Activated CD4-positive, alpha-beta T cell treated with anti-CD3 and anti-CD28 coated beads for 36 hours (primary cell): ENCODE results near the gene TNFSF8. TPM values are rescaled to one million over a fixed set of nuclear protein-coding genes. Genes with fewer than 3 reads are reported as not detected.
A peak's percentile ranks its signal among the peaks of the same experiment; 100 is the strongest.

Experiments used
- ATAC-seq: fragments of 200-7000 bp; cut with Tn5 transposase; one replicate; pipeline ENCODE4 v1.10.0; 2021; ENCODE audit warnings: mild to moderate bottlenecking, moderate library complexity
- CTCF ChIA-PET: fragments of 350-600 bp; sonication (Branson Sonifier 250); formaldehyde crosslinking; loops from one replicate; lab custom pipeline; 2021; ENCODE audit warnings: antibody characterized with exemption; lab: Charles Lee
- POLR2A ChIA-PET: fragments of 350-600 bp; sonication (Branson Sonifier 250); formaldehyde crosslinking; loops from one replicate; lab custom pipeline; 2021; ENCODE audit warnings: antibody characterized with exemption, inconsistent platforms; lab: Charles Lee
- DNase-seq: peaks from one replicate; pipeline ENCODE4 v3.0.0-alpha.2; 2020
- H3K27ac Mint-ChIP-seq: one replicate; pipeline ENCODE4 v1.8.0; 2021; ENCODE audit warnings: mixed read lengths
- H3K27me3 Mint-ChIP-seq: one replicate; pipeline ENCODE4 v1.8.0; 2021; ENCODE audit warnings: mixed read lengths
- H3K36me3 Mint-ChIP-seq: one replicate; pipeline ENCODE4 v1.8.0; 2021; ENCODE audit warnings: low read depth, mixed read lengths
- H3K4me1 Mint-ChIP-seq: one replicate; pipeline ENCODE4 v1.8.0; 2021; ENCODE audit warnings: mixed read lengths
- H3K4me3 Mint-ChIP-seq: one replicate; pipeline ENCODE4 v1.8.0; 2021; ENCODE audit warnings: mild to moderate bottlenecking, moderate library complexity, mixed read lengths
- H3K9me3 Mint-ChIP-seq: one replicate; pipeline ENCODE4 v1.8.0; 2021; ENCODE audit warnings: low read depth, mixed read lengths
- intact Hi-C, 2 experiments: fragments of 100-400 bp; cut with DNase I in 1 of 2; cut with micrococcal nuclease in 1 of 2; formaldehyde crosslinking; loops; one replicate each; pipeline versions ENCODE4 v1.14.2 to v1.15.1; 2022 to 2024; cut with DNase I, micrococcal nuclease
- total RNA-seq, 2 experiments: library from RNA; stranded (reverse); gene quantifications; one replicate each; pipeline ENCODE4 v1.2.3, GENCODE V29; 2021

Gene TNFSF8
- total RNA-seq, 2 experiments from 2014 or later, result 42.3 to 48.2 TPM

DNA sequence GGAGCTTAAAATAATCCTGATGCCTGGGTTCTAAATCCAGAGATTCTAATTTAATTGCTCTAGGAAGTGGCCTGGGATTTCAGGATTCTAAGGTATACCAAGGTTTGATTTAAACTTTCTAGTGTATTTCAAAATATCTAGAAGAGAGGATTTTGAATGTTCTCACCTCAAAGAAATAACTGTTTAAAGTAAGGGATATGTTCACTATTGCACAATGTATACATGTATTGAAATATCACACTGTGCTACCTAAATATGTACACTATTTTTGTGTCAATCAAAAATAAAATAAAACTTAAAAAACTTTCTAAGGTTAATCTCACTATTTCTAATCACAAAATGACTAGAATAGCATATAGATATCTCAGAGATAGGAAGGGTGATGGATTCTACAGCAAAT lies 34.0 kb downstream of the TNFSF8 start:
- DNase-seq (no peak), ATAC-seq (no peak)
- ChIA-PET CTCF (interaction anchor here (0.9 to 1.4 kb wide), 3 partner anchors 8 to 118 kb away, joined by 3 to 4 read pairs (median 3); no protein-coding TSS in a partner anchor), POLR2A (interaction anchor here (0.8 to 2.0 kb wide), 2 partner anchors 26 to 93 kb away, joined by 3 to 10 read pairs; no protein-coding TSS in a partner anchor)
- Mint-ChIP-seq H3K27ac (peak overlapping the region; percentile 90), H3K4me3 (no peak overlapping the region), H3K36me3 (peaks cover 29% of the 10 kb centered on the region), H3K27me3 (no peaks in the 10 kb centered on the region), H3K4me1 (peaks cover 7% of the 10 kb centered on the region), H3K9me3 (peaks cover 7% of the 10 kb centered on the region)
- intact Hi-C loops, result loop anchor here (5.0 to 10.0 kb wide), 4 partner anchors 69 to 512 kb away; partner anchors contain the start of gene AKNA (in 1 of the 2)

DNA sequence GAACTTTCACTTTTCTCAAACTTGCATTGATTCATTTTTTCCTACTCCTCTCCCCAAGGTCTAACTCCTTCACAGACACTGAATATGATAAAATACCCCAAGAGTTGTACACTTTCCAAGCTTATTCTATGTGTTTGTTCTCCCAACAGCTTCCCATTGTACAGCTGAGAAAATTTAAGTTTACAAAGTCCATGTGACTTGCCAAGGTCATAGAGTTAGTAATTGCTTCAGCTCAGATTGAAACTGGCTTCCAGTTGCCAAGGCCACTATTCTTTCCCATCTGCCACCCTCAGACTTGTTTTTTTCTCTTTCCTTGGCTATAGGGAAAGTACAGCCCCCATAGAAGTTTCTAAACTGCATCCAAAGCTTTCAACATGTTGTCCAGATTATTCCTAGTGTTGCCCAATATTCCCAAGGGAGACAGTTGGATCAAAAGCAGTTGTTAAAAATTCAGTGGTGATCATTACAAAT lies 34.8 kb downstream of the TNFSF8 start:
- Mint-ChIP-seq H3K27me3 (no peaks in the 10 kb centered on the region), H3K36me3 (peaks cover 27% of the 10 kb centered on the region), H3K4me3 (peak overlapping the region; percentile 2), H3K9me3 (peaks cover 14% of the 10 kb centered on the region), H3K4me1 (peaks cover 15% of the 10 kb centered on the region), H3K27ac (peak overlapping the region; percentile 90)
- ChIA-PET POLR2A (interaction anchor here (0.8 to 2.0 kb wide), 5 partner anchors 13 to 204 kb away, joined by 3 to 15 read pairs (median 3); no protein-coding TSS in a partner anchor), CTCF (interaction anchor here (0.9 to 2.1 kb wide), 8 partner anchors 9 to 242 kb away, joined by 3 to 8 read pairs (median 3); no protein-coding TSS in a partner anchor)
- intact Hi-C loops, result loop anchor here (1.0 to 10.0 kb wide), 8 partner anchors 33 to 511 kb away; partner anchors contain the start of gene AKNA (in 1 of the 2)
- DNase-seq (no peak), ATAC-seq (no peak)

DNA sequence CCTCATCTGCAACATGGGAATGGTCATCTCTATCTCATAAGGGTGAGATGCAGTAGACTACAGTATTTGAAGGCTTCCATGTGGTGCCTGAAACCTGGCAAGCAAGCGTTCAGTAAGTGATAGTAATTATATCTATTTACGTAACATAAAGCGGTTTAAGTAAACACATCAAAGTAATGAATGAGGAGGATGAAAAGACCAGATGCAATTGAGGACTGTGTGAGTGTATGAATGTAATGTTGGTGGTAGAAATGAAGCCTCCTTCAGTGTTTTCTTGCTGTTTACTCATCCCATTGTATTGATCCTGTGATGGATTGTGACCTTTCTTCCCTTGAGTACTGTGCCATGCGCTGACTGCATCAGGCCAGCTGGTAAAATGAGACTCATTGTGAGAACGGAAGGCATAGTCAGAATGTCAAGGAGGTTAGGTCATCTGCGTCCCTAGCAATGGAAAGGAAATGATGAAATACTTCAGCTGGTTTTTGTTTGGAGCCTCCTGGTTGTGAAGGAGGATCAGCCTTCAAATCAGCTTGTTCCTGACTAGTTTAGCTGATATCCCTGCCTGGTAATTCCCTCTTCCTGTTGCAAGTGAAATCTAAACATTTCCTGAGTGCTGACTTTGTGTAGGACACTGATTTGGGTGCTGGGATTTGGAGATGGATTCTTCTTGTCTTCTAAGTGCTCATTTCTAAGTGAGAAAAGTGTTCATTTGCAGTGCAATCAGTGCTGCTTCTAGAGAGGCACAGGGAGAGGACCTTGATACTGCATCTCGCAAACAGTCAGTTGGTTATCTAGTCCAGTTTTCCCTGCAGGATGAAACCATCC lies 35.6 kb downstream of the TNFSF8 start:
- Mint-ChIP-seq H3K36me3 (peaks cover 21% of the 10 kb centered on the region), H3K27me3 (no peaks in the 10 kb centered on the region), H3K4me3 (peak overlapping the region; percentile 14), H3K4me1 (peaks cover 22% of the 10 kb centered on the region), H3K9me3 (peaks cover 14% of the 10 kb centered on the region), H3K27ac (peak overlapping the region; percentile 90)
- ChIA-PET POLR2A (interaction anchor here (0.8 to 2.0 kb wide), 6 partner anchors 14 to 209 kb away, joined by 3 to 15 read pairs (median 4); no protein-coding TSS in a partner anchor), CTCF (interaction anchor here (0.6 to 2.1 kb wide), 8 partner anchors 15 to 241 kb away, joined by 3 to 8 read pairs (median 3); no protein-coding TSS in a partner anchor)
- intact Hi-C loops, result loop anchor here (1.0 to 10.0 kb wide), 13 partner anchors 34 to 510 kb away; partner anchors contain the start of genes AKNA (in 1 of the 2), TNFSF15 (in 1 of the 2) and TNFSF8 (in 1 of the 2)
- peak; percentile 77 for DNase-seq
- ATAC-seq, result peak; percentile 76

DNA sequence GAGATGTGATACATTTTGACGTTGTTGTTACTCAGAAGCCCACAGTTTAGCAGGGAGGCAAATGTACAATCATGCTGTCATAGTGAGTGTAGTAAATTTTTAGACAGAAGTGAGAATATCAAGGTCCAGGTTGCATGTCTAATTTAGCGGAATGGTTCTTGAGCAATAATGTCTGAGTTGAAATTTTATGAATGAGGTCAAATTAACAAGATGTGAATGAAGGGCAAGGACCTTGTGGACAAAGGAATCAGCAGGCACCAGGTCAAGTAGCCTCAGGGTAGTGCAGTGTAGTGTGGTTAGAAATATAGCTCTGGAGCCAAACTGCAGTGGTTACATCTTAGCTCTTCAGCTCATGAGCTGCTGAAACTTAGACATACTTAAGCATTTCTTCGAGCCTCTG lies 36.2 kb downstream of the TNFSF8 start:
- CTCF ChIA-PET, result interaction anchor here (0.6 to 2.1 kb wide), 6 partner anchors 16 to 213 kb away, joined by 3 to 8 read pairs (median 3); no protein-coding TSS in a partner anchor
- no peak for DNase-seq
- Mint-ChIP-seq H3K4me3 (no peak overlapping the region), H3K4me1 (peaks cover 29% of the 10 kb centered on the region), H3K36me3 (peaks cover 21% of the 10 kb centered on the region), H3K27ac (peak overlapping the region; percentile 90), H3K9me3 (peaks cover 14% of the 10 kb centered on the region), H3K27me3 (no peaks in the 10 kb centered on the region)
- POLR2A ChIA-PET, result interaction anchor here (0.8 to 2.0 kb wide), 4 partner anchors 26 to 208 kb away, joined by 3 to 15 read pairs (median 7); no protein-coding TSS in a partner anchor
- ATAC-seq, result no peak
- intact Hi-C loops, result loop anchor here (1.0 to 10.0 kb wide), 9 partner anchors 35 to 509 kb away; partner anchors contain the start of genes AKNA (in 1 of the 2), TNFSF15 (in 1 of the 2) and TNFSF8 (in 1 of the 2)

DNA sequence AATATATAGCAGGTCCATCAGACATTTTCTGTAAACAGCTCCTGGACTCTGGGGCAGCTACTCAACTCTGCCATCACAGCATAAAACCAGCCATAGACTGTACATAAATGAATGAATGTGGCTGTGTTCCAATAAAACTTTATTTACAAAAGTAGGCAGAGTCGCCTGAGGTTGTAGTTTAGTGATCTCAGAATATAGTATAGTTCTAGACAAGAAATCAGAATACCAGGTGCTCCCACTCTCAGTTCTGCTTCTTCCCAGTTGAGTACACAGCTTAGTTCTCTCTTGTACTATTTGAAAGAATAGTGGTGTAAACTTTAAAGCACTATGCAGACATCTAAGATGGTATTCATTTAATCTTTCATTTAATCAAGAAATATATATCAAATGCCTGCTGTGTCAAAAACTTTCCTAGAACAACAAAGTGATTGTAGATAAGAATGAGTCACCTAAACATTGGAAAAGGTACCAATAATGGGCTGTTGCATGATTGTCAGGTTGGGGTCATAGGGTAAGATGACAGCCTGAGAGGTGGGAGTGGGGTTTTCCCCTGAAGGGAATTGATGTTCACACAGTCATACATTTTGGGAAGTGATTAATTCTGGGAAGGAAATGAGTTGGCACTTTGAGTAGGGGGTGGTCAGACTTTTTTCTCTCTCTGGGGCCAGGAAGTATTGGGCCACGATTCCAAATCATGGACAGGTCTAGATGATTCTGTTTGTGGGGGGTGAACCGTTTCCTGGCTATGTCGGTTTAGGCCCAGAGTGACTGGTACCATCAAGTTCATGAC lies 37.0 kb downstream of the TNFSF8 start:
- ATAC-seq, result peak; percentile 57
- CTCF ChIA-PET, result interaction anchor here (1.2 kb wide), 1 partner anchor 13 kb away, joined by 3 read pairs; no protein-coding TSS in a partner anchor

DNA sequence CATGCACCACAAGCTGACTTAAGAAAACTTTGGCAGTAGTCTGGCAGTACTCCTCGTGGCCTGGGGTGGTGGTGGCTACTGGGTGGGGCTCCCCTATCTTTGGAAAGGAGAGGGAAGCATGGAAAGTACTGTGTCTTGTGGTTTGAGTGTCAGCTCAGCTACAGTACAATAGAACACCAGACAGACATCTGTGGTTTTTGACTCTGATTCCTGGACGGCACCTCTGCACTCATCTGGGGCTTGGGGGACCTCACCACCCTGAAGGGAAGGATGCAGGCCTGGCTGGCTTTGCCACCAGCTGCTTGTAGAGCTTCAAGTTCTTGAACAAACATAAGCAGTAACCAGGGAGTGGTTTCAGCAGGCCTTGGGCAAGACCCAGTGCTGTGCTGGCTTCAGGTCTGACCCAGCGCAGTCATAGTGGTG lies 40.6 kb downstream of the TNFSF8 start:
- Mint-ChIP-seq H3K27me3 (no peaks in the 10 kb centered on the region), H3K27ac (peak overlapping the region; percentile 59), H3K4me1 (peaks cover 43% of the 10 kb centered on the region), H3K4me3 (no peak overlapping the region), H3K36me3 (peaks cover 23% of the 10 kb centered on the region), H3K9me3 (peaks cover 19% of the 10 kb centered on the region)
- ChIA-PET CTCF (interaction anchor here (0.7 to 2.3 kb wide), 8 partner anchors 9 to 149 kb away, joined by 3 to 8 read pairs (median 4); no protein-coding TSS in a partner anchor), POLR2A (interaction anchor here (0.8 kb wide), 1 partner anchor 193 kb away, joined by 4 read pairs; no protein-coding TSS in a partner anchor)
- ATAC-seq (peak; percentile 10), DNase-seq (peak; percentile 52)
- intact Hi-C loops, result loop anchor here (5.0 to 10.0 kb wide), 5 partner anchors 42 to 505 kb away; partner anchors contain the start of genes AKNA (in 1 of the 2), TNFSF15 (in 1 of the 2) and TNFSF8 (in 1 of the 2)

More for the DNA sequence above, 37.0 kb downstream of the TNFSF8 start:
- no peaks in the 10 kb centered on the region for H3K27me3 Mint-ChIP-seq
- H3K9me3 Mint-ChIP-seq, result peaks cover 14% of the 10 kb centered on the region
- peaks cover 36% of the 10 kb centered on the region for H3K4me1 Mint-ChIP-seq
- H3K36me3 Mint-ChIP-seq, result peaks cover 21% of the 10 kb centered on the region
- peak overlapping the region; percentile 90 for H3K27ac Mint-ChIP-seq
- POLR2A ChIA-PET, result no interaction called here
- intact Hi-C loops, result loop anchor here (1.0 to 10.0 kb wide), 10 partner anchors 35 to 509 kb away; partner anchors contain the start of genes AKNA (in 1 of the 2), TNFSF15 (in 1 of the 2) and TNFSF8 (in 1 of the 2)
- no peak overlapping the region for H3K4me3 Mint-ChIP-seq
- DNase-seq, result peak; percentile 63

DNA sequence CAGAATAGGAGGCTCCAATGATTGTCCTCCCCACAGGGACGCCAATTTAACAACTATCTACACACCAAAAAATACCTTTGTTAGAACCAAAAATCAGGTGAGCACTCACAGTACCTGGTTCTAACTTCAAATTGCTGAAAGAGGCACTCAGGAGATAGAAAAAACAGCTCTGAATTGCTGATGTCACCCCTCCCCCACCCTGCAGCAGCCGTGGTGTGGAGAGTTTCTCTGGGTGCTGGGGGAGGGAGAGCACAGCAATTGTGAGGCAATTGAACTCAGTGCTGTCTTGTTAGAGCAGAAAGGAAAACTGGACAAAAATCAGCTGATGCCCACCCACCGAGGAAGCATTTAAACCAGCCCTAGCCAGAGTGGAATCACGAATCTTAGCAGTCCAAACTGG lies 41.8 kb downstream of the TNFSF8 start:
- intact Hi-C loops, result no loop called here
- ATAC-seq, result no peak
- H3K27me3 Mint-ChIP-seq, result no peaks in the 10 kb centered on the region
- CTCF ChIA-PET, result interaction anchor here (0.6 to 2.3 kb wide), 8 partner anchors 8 to 174 kb away, joined by 3 to 8 read pairs (median 3); no protein-coding TSS in a partner anchor
- H3K36me3 Mint-ChIP-seq, result peaks cover 24% of the 10 kb centered on the region
- no peak overlapping the region for H3K27ac Mint-ChIP-seq
- H3K9me3 Mint-ChIP-seq, result peaks cover 16% of the 10 kb centered on the region
- POLR2A ChIA-PET, result interaction anchor here (0.7 kb wide), 1 partner anchor 43 kb away, joined by 3 read pairs; no protein-coding TSS in a partner anchor
- peaks cover 46% of the 10 kb centered on the region for H3K4me1 Mint-ChIP-seq
- DNase-seq, result peak; percentile 38
- no peak overlapping the region for H3K4me3 Mint-ChIP-seq

DNA sequence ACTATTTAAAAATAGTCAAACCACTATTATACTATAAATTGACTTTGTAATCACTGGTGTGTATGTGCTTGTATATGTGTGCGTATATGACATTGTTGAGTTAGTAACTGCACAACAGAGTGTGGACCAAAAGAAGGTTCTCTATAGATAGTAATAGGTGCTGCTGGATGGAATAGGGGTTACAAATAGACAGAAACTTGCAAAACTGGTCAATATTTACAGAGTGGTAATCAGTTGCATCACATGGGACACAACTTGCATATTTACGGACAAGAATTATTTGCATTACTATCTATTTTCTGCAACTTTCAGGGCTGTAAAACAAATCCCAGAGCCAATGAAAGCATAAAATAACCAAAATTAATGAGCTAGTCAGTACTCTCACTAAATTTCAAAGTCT lies 42.4 kb downstream of the TNFSF8 start:
- peaks cover 20% of the 10 kb centered on the region for H3K36me3 Mint-ChIP-seq
- H3K4me1 Mint-ChIP-seq, result peaks cover 46% of the 10 kb centered on the region
- ChIA-PET CTCF (interaction anchor here (0.9 to 1.6 kb wide), 5 partner anchors 8 to 145 kb away, joined by 3 to 6 read pairs (median 3); no protein-coding TSS in a partner anchor), POLR2A (interaction anchor here (0.7 kb wide), 1 partner anchor 44 kb away, joined by 3 read pairs; no protein-coding TSS in a partner anchor)
- no peak for DNase-seq
- H3K9me3 Mint-ChIP-seq, result peaks cover 16% of the 10 kb centered on the region
- no peaks in the 10 kb centered on the region for H3K27me3 Mint-ChIP-seq
- no peak overlapping the region for H3K27ac Mint-ChIP-seq
- intact Hi-C loops, result no loop called here
- ATAC-seq, result no peak
- no peak overlapping the region for H3K4me3 Mint-ChIP-seq

DNA sequence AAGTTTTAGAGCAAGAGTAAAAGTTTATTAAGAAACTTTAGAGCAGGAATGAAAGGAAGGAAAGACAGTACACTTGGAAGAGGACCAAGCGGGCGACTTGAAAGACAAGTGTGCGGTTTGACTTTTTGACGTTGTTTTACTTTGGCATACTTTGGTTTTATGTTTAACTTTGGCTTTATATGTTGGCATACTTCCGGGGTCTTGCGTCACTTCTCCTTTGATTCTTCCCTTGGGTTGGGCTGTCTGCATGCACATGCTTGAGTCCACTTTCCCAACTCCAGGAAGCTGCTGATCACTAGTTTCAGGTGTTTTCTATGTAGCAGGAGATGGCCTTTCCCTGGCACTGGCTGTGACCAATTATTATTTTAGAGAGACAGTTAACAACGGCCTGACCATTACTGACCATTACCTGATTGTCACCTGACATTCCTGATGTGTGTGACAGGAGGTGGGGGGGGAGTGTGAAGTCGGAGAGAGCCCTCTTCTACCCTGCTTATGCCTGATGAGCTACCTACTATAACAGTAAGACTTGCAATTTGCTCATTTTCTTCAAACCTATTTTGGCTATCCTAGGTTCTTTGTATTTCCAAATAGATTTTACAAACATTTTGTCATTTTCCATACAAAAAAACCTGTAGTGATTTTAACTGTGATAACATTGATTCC lies 45.5 kb downstream of the TNFSF8 start:
- ATAC-seq, result no peak
- Mint-ChIP-seq H3K36me3 (peaks cover 10% of the 10 kb centered on the region), H3K4me1 (peaks cover 25% of the 10 kb centered on the region), H3K4me3 (no peak overlapping the region), H3K27ac (peak overlapping the region; percentile 35), H3K27me3 (no peaks in the 10 kb centered on the region), H3K9me3 (peaks cover 8% of the 10 kb centered on the region)
- CTCF ChIA-PET, result no interaction called here
- DNase-seq, result no peak
- POLR2A ChIA-PET, result no interaction called here
- intact Hi-C loops, result no loop called here
